ENCODE measurements around the gene DCBLD2. TPM values are rescaled to one million over a fixed set of nuclear protein-coding genes. Genes with fewer than 3 reads are reported as not detected.

DCBLD2 gene
- total RNA-seq, 1 experiment from 2014 or later: 138 TPM

DNA sequence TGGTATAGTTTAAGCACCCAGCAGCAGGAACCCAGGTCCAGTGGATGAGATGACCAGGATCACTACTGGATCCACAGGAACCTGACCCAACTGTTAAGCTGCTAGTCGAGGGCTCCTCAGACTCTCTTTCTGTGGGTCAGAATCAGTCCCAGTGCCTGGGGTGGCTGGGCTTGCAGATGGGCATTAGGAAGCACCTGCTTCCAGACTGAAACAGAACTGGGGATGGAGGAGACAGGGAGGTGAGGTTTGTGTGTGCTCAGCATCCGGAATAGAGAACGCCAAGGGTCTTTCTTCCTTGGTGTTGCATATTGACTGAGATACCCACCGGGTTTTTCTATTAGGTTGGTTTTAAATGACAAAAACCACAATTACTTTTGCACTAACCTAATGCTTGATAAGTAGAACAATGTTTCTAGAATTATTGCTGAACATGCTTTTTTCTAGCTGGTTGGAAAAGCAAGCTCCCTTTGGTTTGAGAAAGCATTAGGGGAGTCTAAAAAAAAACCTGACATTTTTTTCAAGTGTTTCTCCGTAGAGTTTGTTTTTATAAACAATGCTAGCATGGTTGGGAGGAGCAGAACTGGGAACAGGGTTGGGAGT is 137.6 kb downstream of the DCBLD2 start:
- in situ Hi-C loops (cut with HindIII; ENCODE audit: low pct_unique_long_range_greater_than_20kb, low sequenced_read_pairs): no loop called here
- no peak for DNase-seq (ENCODE audit: low read depth)

DNA sequence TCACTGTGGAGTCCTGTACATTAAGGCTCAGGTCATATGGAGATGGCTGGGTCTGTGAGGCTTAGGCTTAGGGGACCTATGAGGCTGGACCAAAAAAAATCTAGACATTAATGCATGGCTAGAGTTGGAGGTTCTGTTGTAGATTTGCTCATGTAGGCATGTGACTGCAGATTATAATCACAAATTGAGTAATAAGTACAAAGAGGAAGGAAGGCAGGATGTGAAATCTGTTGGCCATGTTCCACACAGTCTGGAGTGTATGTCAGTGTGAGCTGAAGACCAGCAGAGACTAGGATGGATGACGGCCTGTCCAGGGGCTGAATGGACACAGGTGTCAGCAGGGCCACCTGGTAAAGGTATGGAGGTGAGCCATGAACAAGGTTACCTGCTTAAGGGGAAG is 138.4 kb downstream of the DCBLD2 start, which contains the start of gene ST3GAL6:
Gene ST3GAL6 (plus strand): TSS at position 265 of the 400 bp plus-strand sequence. CDS start 5,101 bp downstream, outside the sequence.
- in situ Hi-C loops (cut with HindIII; ENCODE audit: low pct_unique_long_range_greater_than_20kb, low sequenced_read_pairs): no loop called here
- no peak for DNase-seq (ENCODE audit: low read depth)

GRCh38 chr3:98761643-98762229 is 139.8 kb downstream of the DCBLD2 start:
- no peak for DNase-seq (ENCODE audit: low read depth)
- in situ Hi-C loops (cut with HindIII; ENCODE audit: low pct_unique_long_range_greater_than_20kb, low sequenced_read_pairs): no loop called here

DNA sequence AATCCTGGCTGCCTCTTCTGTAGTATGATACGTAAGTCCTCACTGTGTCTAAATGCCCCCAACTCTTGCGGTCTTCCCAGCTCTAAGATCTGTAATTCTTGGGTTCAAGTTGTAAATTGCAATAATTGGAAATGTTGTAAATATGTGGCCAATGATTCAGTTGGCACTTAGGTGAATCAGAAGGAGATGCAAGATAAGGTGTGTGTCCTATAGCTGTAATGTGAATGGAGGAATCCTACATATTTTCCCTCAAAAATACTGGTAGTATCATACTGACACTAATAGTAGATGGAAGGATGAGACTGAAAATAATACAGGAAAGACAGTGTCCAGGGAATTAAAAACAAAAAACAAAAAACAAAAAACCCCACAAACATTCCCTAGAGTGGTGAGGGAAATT is 141.9 kb downstream of the DCBLD2 start:
- no peak for DNase-seq (ENCODE audit: low read depth)
- in situ Hi-C loops (cut with HindIII; ENCODE audit: low pct_unique_long_range_greater_than_20kb, low sequenced_read_pairs): no loop called here

- DNase-seq (ENCODE audit: low read depth): no peak
- in situ Hi-C loops (cut with HindIII; ENCODE audit: low pct_unique_long_range_greater_than_20kb, low sequenced_read_pairs): no loop called here
These were observed 145.9 kb downstream of the DCBLD2 start for GRCh38 chr3:98755601-98756000.

DNA sequence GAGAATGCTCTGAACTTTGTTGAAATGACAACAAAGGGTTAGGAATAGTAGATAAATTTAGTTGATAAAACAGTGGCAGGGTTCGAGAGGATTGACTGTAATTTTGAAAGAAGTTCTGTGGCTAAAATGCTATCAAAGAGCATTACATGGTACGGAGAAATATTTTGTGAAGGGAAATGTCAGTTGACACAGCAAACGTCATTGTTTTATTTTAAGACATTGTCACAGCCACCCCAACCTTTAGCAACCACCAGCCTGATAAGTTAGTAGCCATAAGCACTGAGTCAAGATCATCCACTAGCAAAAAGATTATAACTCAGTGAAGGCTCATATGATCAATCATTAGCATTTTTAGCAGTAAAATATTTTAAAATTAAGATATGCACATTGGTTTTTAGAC is 147.0 kb downstream of the DCBLD2 start:
- DNase-seq (ENCODE audit: low read depth): no peak
- in situ Hi-C loops (cut with HindIII; ENCODE audit: low pct_unique_long_range_greater_than_20kb, low sequenced_read_pairs): no loop called here

DNA sequence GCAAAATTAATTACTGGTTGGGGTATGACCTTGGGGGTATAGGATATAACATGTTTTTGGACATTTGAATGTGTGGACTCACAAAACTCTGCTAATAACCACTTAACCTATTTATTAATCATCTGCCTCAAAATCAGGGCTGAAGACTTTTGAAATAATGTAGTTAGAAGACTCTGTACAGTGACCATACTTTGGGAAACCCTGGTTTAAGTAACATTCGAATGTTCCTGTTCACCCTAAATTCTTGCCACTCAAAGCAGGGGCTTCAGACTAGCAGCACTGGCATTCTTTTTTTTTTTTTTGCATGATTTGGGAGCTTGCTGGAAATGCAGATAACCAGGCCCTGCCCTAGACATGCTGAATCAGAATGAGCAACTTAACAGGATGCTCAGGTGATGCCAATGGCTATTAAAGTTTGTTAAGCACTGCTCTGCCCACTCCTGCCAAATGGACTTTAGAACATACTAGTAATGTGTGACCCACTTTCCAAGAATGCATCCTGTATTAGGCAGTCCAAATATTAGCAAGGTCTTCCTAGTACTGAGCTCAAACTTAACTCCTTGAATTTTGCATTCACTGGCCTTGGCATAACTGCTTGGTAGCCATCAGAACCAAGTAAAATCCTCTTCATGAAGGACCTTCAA is 151.1 kb downstream of the DCBLD2 start:
- in situ Hi-C loops (cut with HindIII; ENCODE audit: low pct_unique_long_range_greater_than_20kb, low sequenced_read_pairs): no loop called here

GRCh38 chr3:98746882-98747281 is 154.6 kb downstream of the DCBLD2 start:
- peak; percentile 13 for DNase-seq (ENCODE audit: low read depth)
- in situ Hi-C loops (cut with HindIII; ENCODE audit: low pct_unique_long_range_greater_than_20kb, low sequenced_read_pairs): no loop called here

More for the DNA sequence above, 151.1 kb downstream of the DCBLD2 start:
- no peak for DNase-seq (ENCODE audit: low read depth)

GRCh38 chr3:98746122-98746521 is 155.4 kb downstream of the DCBLD2 start:
- DNase-seq (ENCODE audit: low read depth): no peak
- in situ Hi-C loops (cut with HindIII; ENCODE audit: low pct_unique_long_range_greater_than_20kb, low sequenced_read_pairs): no loop called here

Other genes starting within 250 kb of the DCBLD2 start
- 0.78 and 6.5 TPM in 2 replicates for gene ST3GAL6, start 138.4 kb downstream of the DCBLD2 start, total RNA-seq (2014; rRNA removed; shearing (Covaris generic); ENCODE audit: low replicate concordance)